ENCODE data around the gene RBM12. TPM values are rescaled to one million over a fixed set of nuclear protein-coding genes. Genes with fewer than 3 reads are reported as not detected.

The RBM12 gene
- total RNA-seq, 1 donor from 2014 or later, result 72.5 TPM

GRCh38 chr20:35648836-35649235, 15.9 kb downstream of the RBM12 start:
- no peaks in the 10 kb centered on the region for H3K9me3 ChIP-seq
- H3K4me1 ChIP-seq, result peaks cover 11% of the 10 kb centered on the region
- intact Hi-C loops (cut with DNase I), result no loop called here
- ATAC-seq (no peak), DNase-seq (no peak)
- H3K36me3 ChIP-seq, result peaks cover 22% of the 10 kb centered on the region
- no peaks in the 10 kb centered on the region for H3K27me3 ChIP-seq
- no peak overlapping the region for H3K4me3 ChIP-seq
- no peak for TF ChIP-seq CTCF (IDR thresholded peaks at IDR 0.05)
- no peak overlapping the region for H3K27ac ChIP-seq

GRCh38 chr20:35644806-35645205, 19.9 kb downstream of the RBM12 start:
- Histone ChIP-seq H3K9me3 (no peaks in the 10 kb centered on the region), H3K36me3 (no peaks in the 10 kb centered on the region)
- intact Hi-C loops (cut with DNase I), result no loop called here

GRCh38 chr20:35643045-35643444, 21.7 kb downstream of the RBM12 start:
- Histone ChIP-seq H3K36me3 (no peaks in the 10 kb centered on the region), H3K9me3 (no peaks in the 10 kb centered on the region), H3K27me3 (no peaks in the 10 kb centered on the region), H3K27ac (no peak overlapping the region), H3K4me3 (no peak overlapping the region), H3K4me1 (no peaks in the 10 kb centered on the region)
- intact Hi-C loops (cut with DNase I), result no loop called here
- no peak for TF ChIP-seq CTCF (IDR thresholded peaks at IDR 0.05)
- no peak for DNase-seq
- no peak for ATAC-seq

More at GRCh38 chr20:35644806-35645205, 19.9 kb downstream of the RBM12 start:
- no peaks in the 10 kb centered on the region for H3K27me3 ChIP-seq
- no peak overlapping the region for H3K27ac ChIP-seq
- TF ChIP-seq CTCF (IDR thresholded peaks at IDR 0.05), result no peak
- ATAC-seq (no peak), DNase-seq (no peak)
- no peak overlapping the region for H3K4me3 ChIP-seq
- peaks cover 7% of the 10 kb centered on the region for H3K4me1 ChIP-seq

- intact Hi-C loops (cut with DNase I), result no loop called here
- Histone ChIP-seq H3K36me3 (no peaks in the 10 kb centered on the region), H3K27ac (no peak overlapping the region), H3K4me1 (no peaks in the 10 kb centered on the region), H3K4me3 (no peak overlapping the region), H3K27me3 (no peaks in the 10 kb centered on the region), H3K9me3 (no peaks in the 10 kb centered on the region)
- DNase-seq, result no peak
- no peak for TF ChIP-seq CTCF (IDR thresholded peaks at IDR 0.05)
- ATAC-seq, result no peak
Measured at GRCh38 chr20:35641743-35642142, 23.0 kb downstream of the RBM12 start.

GRCh38 chr20:35640724-35641123, 24.0 kb downstream of the RBM12 start:
- TF ChIP-seq CTCF (IDR thresholded peaks at IDR 0.05), result no peak
- Histone ChIP-seq H3K27me3 (no peaks in the 10 kb centered on the region), H3K4me1 (no peaks in the 10 kb centered on the region), H3K27ac (no peak overlapping the region), H3K9me3 (no peaks in the 10 kb centered on the region), H3K36me3 (no peaks in the 10 kb centered on the region), H3K4me3 (no peak overlapping the region)
- intact Hi-C loops (cut with DNase I), result no loop called here
- ATAC-seq (no peak), DNase-seq (no peak)

GRCh38 chr20:35638751-35639150, 25.9 kb downstream of the RBM12 start:
- no peaks in the 10 kb centered on the region for H3K4me1 ChIP-seq
- no peak for TF ChIP-seq CTCF (IDR thresholded peaks at IDR 0.05)
- H3K4me3 ChIP-seq, result no peak overlapping the region
- intact Hi-C loops (cut with DNase I), result no loop called here
- no peaks in the 10 kb centered on the region for H3K36me3 ChIP-seq
- no peaks in the 10 kb centered on the region for H3K27me3 ChIP-seq
- DNase-seq (no peak), ATAC-seq (no peak)
- no peaks in the 10 kb centered on the region for H3K9me3 ChIP-seq
- no peak overlapping the region for H3K27ac ChIP-seq

All from upper lobe of right lung (tissue), 1 donor.